IMR-90 (cell line): ENCODE measurements around the gene TUBG2. TPM values are rescaled to one million over a fixed set of nuclear protein-coding genes. Genes with fewer than 3 reads are reported as not detected.
A peak's percentile ranks its signal among the peaks of the same experiment; 100 is the strongest.

Experiments
- CEBPB ChIP-seq: IDR thresholded peaks from 2 replicates; pipeline ENCODE4 v1.6.1; 2012; ENCODE audit warnings: low read depth, low read length, improper control_type of control experiment
- polyA plus RNA-seq, 3 experiments: library from polyadenylated mRNA; depleted of rRNA; stranded (reverse); fragments of >200 nt; gene quantifications; 2 replicates each; pipeline ENCODE4 v1.2.3, GENCODE V29; 2012; ENCODE audit warnings: low replicate concordance in 1 of 3
- total RNA-seq: library from RNA; depleted of rRNA; stranded (reverse); fragments of >200 nt; gene quantifications from 2 replicates; pipeline ENCODE4 v1.2.3, GENCODE V29; 2012
- TF ChIP-seq, protein P1 (sequence below): fragments of 150-350 bp; IDR thresholded peaks from 2 replicates; pipeline ENCODE4 v1.6.1; 2016; ENCODE audit warnings: low read depth, mild to moderate bottlenecking, low read length, moderate library complexity, borderline replicate concordance

TUBG2 gene
- total and polyA plus RNA-seq, 2 of the 4 experiments (the other 2 are of a cell fraction), result 3.6 to 24.6 TPM

- TF ChIP-seq, protein P1, sequence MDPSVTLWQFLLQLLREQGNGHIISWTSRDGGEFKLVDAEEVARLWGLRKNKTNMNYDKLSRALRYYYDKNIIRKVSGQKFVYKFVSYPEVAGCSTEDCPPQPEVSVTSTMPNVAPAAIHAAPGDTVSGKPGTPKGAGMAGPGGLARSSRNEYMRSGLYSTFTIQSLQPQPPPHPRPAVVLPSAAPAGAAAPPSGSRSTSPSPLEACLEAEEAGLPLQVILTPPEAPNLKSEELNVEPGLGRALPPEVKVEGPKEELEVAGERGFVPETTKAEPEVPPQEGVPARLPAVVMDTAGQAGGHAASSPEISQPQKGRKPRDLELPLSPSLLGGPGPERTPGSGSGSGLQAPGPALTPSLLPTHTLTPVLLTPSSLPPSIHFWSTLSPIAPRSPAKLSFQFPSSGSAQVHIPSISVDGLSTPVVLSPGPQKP, result no peak
- peak; percentile 94 for TF ChIP-seq CEBPB
These were observed 15.0 kb downstream of the TUBG2 start (continued) for GRCh38 chr17:42673885-42674754.
